Esophagus (tissue), 2 donors: Measurements from ENCODE around the gene NVL. TPM values are rescaled to one million over a fixed set of nuclear protein-coding genes. Genes with fewer than 3 reads are reported as not detected.

ENCODE experiments used
- H3K27ac ChIP-seq, 2 donors: one replicate each; pipeline ENCODE4 v1.5.1; 2013; ENCODE audit warnings: low read depth in 2 of 2, mild to moderate bottlenecking in 2 of 2, inconsistent platforms in 1 of 2, low read length in 1 of 2, moderate library complexity in 1 of 2
- H3K27me3 ChIP-seq, 2 donors: one replicate each; pipeline ENCODE4 v1.6.1; 2013; ENCODE audit warnings: low read length in 2 of 2, control low read depth in 1 of 2, mild to moderate bottlenecking in 1 of 2; ENCODE audit not compliant: insufficient read depth in 2 of 2, control insufficient read depth in 1 of 2
- H3K36me3 ChIP-seq, 2 donors: one replicate each; pipeline ENCODE4 v1.6.1; 2013; ENCODE audit warnings: low read length in 1 of 2; ENCODE audit not compliant: control insufficient read depth in 2 of 2, insufficient read depth in 2 of 2
- H3K4me1 ChIP-seq, 2 donors: one replicate each; pipeline ENCODE4 v1.6.1; 2013; ENCODE audit warnings: low read length in 1 of 2; ENCODE audit not compliant: control insufficient read depth in 2 of 2, insufficient read depth in 2 of 2
- H3K4me3 ChIP-seq, 2 donors: one replicate each; pipeline ENCODE4 v1.5.1; 2013; ENCODE audit warnings: low read length in 2 of 2, mild to moderate bottlenecking in 2 of 2, low read depth in 1 of 2, moderate library complexity in 1 of 2
- H3K9me3 ChIP-seq, 2 donors: one replicate each; pipeline ENCODE4 v1.6.1; 2013; ENCODE audit warnings: mild to moderate bottlenecking in 2 of 2, low read depth in 1 of 2, low read length in 1 of 2, moderate library complexity in 1 of 2; ENCODE audit not compliant: control insufficient read depth in 2 of 2, insufficient read depth in 1 of 2
- WGBS, 2 donors: extraction: QIAGEN DNeasy Blood & Tissue Kit; methylation state at CpG; one replicate each; pipeline ENCODE4 v1.1.7; 2013; 5-methylcytosine and 5-hydroxymethylcytosine counted together
- polyA plus RNA-seq, 2 donors: library from polyadenylated mRNA; stranded (reverse); fragments of 200-250 nt; gene quantifications; one replicate each; pipeline ENCODE4 v1.2.3, GENCODE V29; 2013
- donor health status: healthy with polysubstance abuse.
- donor health status: Bipolar disorder and iron deficiency.

The NVL gene
- polyA plus RNA-seq: 10 to 100 TPM; 11.4 to 20.1 TPM

DNA sequence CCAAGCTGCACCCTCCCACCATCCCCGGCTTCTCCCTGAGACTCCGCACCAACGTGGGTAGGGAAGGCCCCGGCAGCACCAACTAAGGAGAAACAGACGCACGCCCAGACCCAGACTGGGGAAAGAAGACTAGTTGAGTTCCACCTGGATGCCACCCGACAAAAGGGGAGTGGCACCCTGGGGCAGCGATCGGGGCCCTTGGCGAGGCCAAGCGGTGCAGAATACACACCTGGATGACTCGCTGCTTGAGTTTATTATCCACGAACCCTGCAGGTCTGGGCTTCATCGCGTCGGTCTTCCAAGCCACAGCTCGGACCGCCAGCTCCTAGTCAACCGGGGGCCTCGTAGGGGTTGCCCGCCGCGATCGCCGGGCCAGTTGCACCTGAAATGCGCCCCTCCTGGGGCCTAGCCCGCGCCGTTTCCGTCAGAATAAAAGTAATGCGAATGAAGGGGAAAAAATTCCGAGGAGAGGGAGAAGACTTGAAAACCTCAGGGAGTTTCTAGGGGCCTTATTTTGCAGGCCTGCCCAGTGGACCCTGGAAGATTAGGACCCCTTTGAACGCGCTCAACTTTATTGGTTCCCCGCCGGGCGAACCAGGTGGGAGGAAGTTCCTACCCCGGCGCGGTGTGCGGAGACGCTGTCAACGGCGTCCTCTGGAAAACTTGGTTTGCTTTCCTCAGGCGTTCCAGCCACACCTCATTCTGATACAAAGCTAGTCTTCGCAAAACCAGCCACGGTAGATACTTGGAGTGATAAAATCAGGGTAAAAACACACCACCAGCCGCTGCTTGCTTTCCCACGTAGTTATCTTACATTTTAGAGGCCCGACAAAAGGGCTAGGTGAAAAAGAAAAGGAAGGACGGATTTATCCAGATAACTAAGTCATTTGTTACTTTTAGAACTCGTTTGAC lies at the start of gene NVL:
Gene NVL, minus strand, starts transcription at position 331 of the 912 bp plus-strand sequence. Its CDS starts 45 bp downstream, at position 286.
- Histone ChIP-seq H3K27me3 (no peaks in the 10 kb centered on the region), H3K36me3 (peaks cover 0 to 2% of the 10 kb centered on the region in 2 donors), H3K4me3 (peak within 1 kb of the TSS; percentile 73 to 87), H3K9me3 (no peaks in the 10 kb centered on the region), H3K4me1 (no peaks in the 10 kb centered on the region), H3K27ac (peak within 1 kb of the TSS; percentile 95 to 96)
- 0 to 1% methylated on average over 52 of the region's 52 CpGs for WGBS, 2 donors

DNA sequence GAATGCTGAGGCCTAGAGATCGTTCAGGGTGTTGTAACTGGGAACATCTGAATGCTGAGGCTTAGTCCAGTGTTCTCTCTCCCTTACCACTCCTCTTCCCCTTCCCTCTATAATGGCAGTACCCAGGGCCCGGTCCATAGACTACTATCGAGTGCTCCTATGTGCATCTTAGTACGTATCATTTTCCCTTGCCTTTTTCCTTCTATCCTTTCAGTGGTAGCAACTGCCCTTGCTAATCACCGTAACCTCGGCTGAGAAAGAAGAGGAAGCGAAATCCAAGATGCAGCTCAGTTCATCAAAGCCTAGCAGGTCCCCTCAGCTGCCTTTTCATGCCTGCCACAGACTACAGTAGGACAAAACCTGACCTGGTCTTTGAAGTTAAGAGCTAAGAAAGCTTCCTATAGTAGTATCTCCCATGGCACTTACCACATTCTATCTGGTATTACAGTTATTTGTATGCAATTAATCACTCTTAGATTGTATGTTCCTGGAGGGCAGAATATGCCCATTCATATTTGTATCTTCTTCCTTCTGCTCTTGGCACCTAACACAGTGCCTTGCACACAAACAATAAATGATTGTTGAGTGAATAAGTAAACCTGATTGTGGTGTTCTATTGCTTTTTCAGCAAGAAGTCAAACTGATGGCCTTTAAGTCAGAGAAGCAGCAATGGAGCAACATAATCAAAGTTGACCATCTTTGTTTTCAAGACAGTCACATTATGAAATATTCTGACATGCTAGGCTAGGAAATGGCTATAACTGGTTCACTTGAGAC lies 49.1 kb upstream of the NVL start:
- Histone ChIP-seq H3K36me3 (peaks cover 2 to 6% of the 10 kb centered on the region in 2 donors), H3K4me3 (no peak overlapping the region), H3K4me1 (no peaks in the 10 kb centered on the region), H3K27me3 (no peaks in the 10 kb centered on the region), H3K9me3 (no peaks in the 10 kb centered on the region), H3K27ac (no peak overlapping the region)
- WGBS, 2 donors: 81 to 91% methylated on average over 7 of the region's 7 CpGs

DNA sequence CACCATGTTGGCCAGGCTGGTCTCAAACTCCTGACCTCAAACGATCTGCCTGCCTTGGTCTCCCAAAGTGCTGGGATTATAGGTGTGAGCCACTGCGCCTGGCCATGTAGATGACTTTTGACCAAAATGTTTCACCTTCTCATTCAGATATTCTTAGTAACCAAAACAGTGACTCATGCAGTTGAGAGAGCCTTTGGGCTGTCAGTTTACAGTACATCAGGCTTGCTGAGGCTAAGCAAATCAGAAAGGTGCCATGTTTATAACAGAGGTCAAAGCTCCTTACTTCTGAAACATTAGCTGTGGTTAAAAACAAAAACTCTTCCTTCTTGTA lies 47.7 kb upstream of the NVL start:
- Histone ChIP-seq H3K36me3 (peaks cover 2 to 8% of the 10 kb centered on the region in 2 donors), H3K4me3 (no peak overlapping the region), H3K27me3 (no peaks in the 10 kb centered on the region), H3K4me1 (no peaks in the 10 kb centered on the region), H3K9me3 (no peaks in the 10 kb centered on the region), H3K27ac (no peak overlapping the region)
- WGBS, 2 donors: 80 to 85% methylated on average over 2 of the region's 2 CpGs

DNA sequence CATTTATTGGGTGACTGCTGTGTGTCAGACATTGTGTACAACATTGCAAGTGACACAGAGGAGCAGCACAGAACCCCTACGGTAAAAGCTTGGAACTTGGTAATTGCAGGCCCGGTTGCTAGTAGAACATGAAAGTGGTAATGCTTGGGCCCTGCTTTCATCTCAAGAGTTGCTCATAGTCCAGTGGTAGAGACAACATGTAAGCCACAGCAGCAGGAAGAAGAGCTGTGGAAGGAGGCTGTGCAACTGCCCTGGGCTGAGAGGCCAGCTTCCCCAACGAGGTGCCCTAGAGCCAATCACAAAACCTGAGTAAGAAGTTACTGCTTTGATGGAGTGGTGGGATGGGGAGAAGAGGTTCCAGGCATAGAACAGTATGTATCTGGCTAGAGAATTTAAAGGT lies 45.1 kb upstream of the NVL start:
- WGBS, 2 donors: 69 to 77% methylated on average over 3 of the region's 3 CpGs
- Histone ChIP-seq H3K4me3 (no peak overlapping the region), H3K9me3 (no peaks in the 10 kb centered on the region), H3K27ac (no peak overlapping the region), H3K36me3 (peaks cover 7 to 8% of the 10 kb centered on the region in 2 donors), H3K4me1 (no peaks in the 10 kb centered on the region), H3K27me3 (no peaks in the 10 kb centered on the region)

DNA sequence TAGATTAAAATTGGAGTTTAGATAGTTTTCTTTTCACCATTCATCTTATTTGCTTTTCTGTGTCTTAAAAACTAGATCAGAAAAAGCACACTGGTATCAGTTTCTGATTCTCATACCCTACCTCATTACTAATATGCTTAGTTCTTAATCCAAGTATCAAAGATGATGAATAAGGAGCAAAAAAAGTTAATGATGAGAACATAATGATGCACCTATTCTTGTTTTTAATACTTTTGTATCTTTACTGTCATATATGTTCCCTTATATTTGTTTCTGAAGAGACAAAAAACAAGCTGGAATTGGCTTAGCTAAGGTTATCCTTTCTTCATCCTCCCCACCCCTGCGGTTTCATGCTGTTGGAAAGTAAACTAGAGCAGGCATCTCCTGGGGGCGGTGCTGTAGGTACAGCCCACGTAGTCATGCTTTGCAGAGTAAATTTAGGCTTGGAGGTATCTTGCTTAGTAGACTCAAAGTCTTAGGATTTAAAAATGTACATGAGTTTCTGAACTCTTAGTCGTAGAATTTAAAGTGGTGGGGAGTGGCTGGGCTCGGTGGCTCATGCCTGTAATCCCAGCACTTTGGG lies 43.1 kb upstream of the NVL start:
- no peak overlapping the region for H3K27ac ChIP-seq
- H3K4me3 ChIP-seq: no peak overlapping the region
- H3K4me1 ChIP-seq: no peaks in the 10 kb centered on the region
- 90 to 92% methylated on average over 5 of the region's 5 CpGs for WGBS, 2 donors
- peaks cover 5 to 11% of the 10 kb centered on the region in 2 donors for H3K36me3 ChIP-seq
- no peaks in the 10 kb centered on the region for H3K9me3 ChIP-seq
- no peaks in the 10 kb centered on the region for H3K27me3 ChIP-seq

- WGBS, 2 donors: 80 to 86% methylated on average over 5 of the region's 5 CpGs
- Histone ChIP-seq H3K36me3 (peaks cover 8 to 11% of the 10 kb centered on the region in 2 donors), H3K27ac (no peak overlapping the region), H3K4me3 (no peak overlapping the region), H3K4me1 (no peaks in the 10 kb centered on the region), H3K27me3 (no peaks in the 10 kb centered on the region), H3K9me3 (no peaks in the 10 kb centered on the region)
Measured at GRCh38 chr1:224368409-224368808, 38.4 kb upstream of the NVL start.

- H3K27me3 ChIP-seq: no peaks in the 10 kb centered on the region
- no peak overlapping the region for H3K4me3 ChIP-seq
- H3K36me3 ChIP-seq: no peaks in the 10 kb centered on the region
Measured at GRCh38 chr1:224359207-224359606, 29.2 kb upstream of the NVL start.

GRCh38 chr1:224358237-224358636 lies 28.3 kb upstream of the NVL start:
- H3K9me3 ChIP-seq: no peaks in the 10 kb centered on the region
- 37 to 45% methylated on average over 4 of the region's 4 CpGs for WGBS, 2 donors
- peak overlapping the region in 1 of 2 donors; percentile 98 for H3K4me3 ChIP-seq
- no peaks in the 10 kb centered on the region for H3K27me3 ChIP-seq
- H3K36me3 ChIP-seq: no peaks in the 10 kb centered on the region
- H3K27ac ChIP-seq: peak overlapping the region; percentile 92 to 93
- H3K4me1 ChIP-seq: peaks cover 0 to 2% of the 10 kb centered on the region in 2 donors

More at GRCh38 chr1:224359207-224359606, 29.2 kb upstream of the NVL start:
- WGBS, 2 donors: 77 to 82% methylated on average over 3 of the region's 3 CpGs
- Histone ChIP-seq H3K9me3 (no peaks in the 10 kb centered on the region), H3K4me1 (peaks cover 0 to 2% of the 10 kb centered on the region in 2 donors), H3K27ac (no peak overlapping the region)

- Histone ChIP-seq H3K4me3 (peak overlapping the region; percentile 87 to 98), H3K9me3 (no peaks in the 10 kb centered on the region), H3K36me3 (no peaks in the 10 kb centered on the region), H3K4me1 (peaks cover 0 to 2% of the 10 kb centered on the region in 2 donors), H3K27me3 (no peaks in the 10 kb centered on the region), H3K27ac (peak overlapping the region; percentile 92 to 93)
- 13 to 14% methylated on average over 9 of the region's 9 CpGs for WGBS, 2 donors
Measured at GRCh38 chr1:224357626-224358124, 27.7 kb upstream of the NVL start.
